BLaER1 (cell line): ENCODE data around the gene GMPR2.

Source experiments
- H3K27ac ChIP-seq: shearing (Covaris generic); formaldehyde crosslinking; 2 replicates; pipeline ENCODE4 v1.8.1; 2022
- H3K27me3 ChIP-seq: shearing (Covaris generic); formaldehyde crosslinking; 2 replicates; pipeline ENCODE4 v1.8.1; 2022
- H3K36me3 ChIP-seq: shearing (Covaris generic); formaldehyde crosslinking; 2 replicates; pipeline ENCODE4 v1.8.1; 2022
- H3K4me1 ChIP-seq: shearing (Covaris generic); formaldehyde crosslinking; 2 replicates; pipeline ENCODE4 v1.8.1; 2022
- H3K4me2 ChIP-seq: shearing (Covaris generic); formaldehyde crosslinking; 2 replicates; pipeline ENCODE4 v1.8.1; 2022
- H3K4me3 ChIP-seq: shearing (Covaris generic); formaldehyde crosslinking; 2 replicates; pipeline ENCODE4 v1.8.1; 2022
- H3K9ac ChIP-seq: shearing (Covaris generic); formaldehyde crosslinking; 2 replicates; pipeline ENCODE4 v1.8.1; 2022
- H3K9me3 ChIP-seq: shearing (Covaris generic); formaldehyde crosslinking; 2 replicates; pipeline ENCODE4 v1.8.1; 2022
- H4K20me1 ChIP-seq: shearing (Covaris generic); formaldehyde crosslinking; 2 replicates; pipeline ENCODE4 v1.8.1; 2022
- Cebpa-rat ChIP-seq: shearing (Covaris generic); IDR thresholded peaks from 2 replicates; pipeline ENCODE4 v1.8.1; 2022

Gene GMPR2

GRCh38 chr14:24249230-24250021 lies 16.7 kb downstream of the GMPR2 start:
- H3K9ac ChIP-seq: no peak overlapping the region
- H3K4me1 ChIP-seq: peaks cover 18% of the 10 kb centered on the region
- no peaks in the 10 kb centered on the region for H3K27me3 ChIP-seq
- TF ChIP-seq Cebpa-rat: no peak
- H3K36me3 ChIP-seq: peaks cover 9% of the 10 kb centered on the region; the same call in 1 of the 2 replicates
- no peak overlapping the region for H3K4me3 ChIP-seq
- H3K27ac ChIP-seq: no peak overlapping the region
- no peak overlapping the region for H3K4me2 ChIP-seq
- no peaks in the 10 kb centered on the region for H3K9me3 ChIP-seq
- H4K20me1 ChIP-seq: no peaks in the 10 kb centered on the region

- no peaks in the 10 kb centered on the region for H3K27me3 ChIP-seq
- H3K9me3 ChIP-seq: no peaks in the 10 kb centered on the region
- H3K27ac ChIP-seq: peak overlapping the region; percentile 43
- H3K4me2 ChIP-seq: peak overlapping the region; percentile 34
- peaks cover 17% of the 10 kb centered on the region for H3K4me1 ChIP-seq
- H4K20me1 ChIP-seq: no peaks in the 10 kb centered on the region
- TF ChIP-seq Cebpa-rat: no peak
- no peak overlapping the region for H3K9ac ChIP-seq
- H3K4me3 ChIP-seq: no peak overlapping the region
- peaks cover 17% of the 10 kb centered on the region; the same call in 1 of the 2 replicates for H3K36me3 ChIP-seq
These were observed 17.6 kb downstream of the GMPR2 start for GRCh38 chr14:24250354-24250753.

- no peak overlapping the region for H3K9ac ChIP-seq
- no peak overlapping the region for H3K4me2 ChIP-seq
- H4K20me1 ChIP-seq: no peaks in the 10 kb centered on the region
- H3K27ac ChIP-seq: no peak overlapping the region
- no peak overlapping the region for H3K4me3 ChIP-seq
- H3K36me3 ChIP-seq: peaks cover 17% of the 10 kb centered on the region; the same call in 1 of the 2 replicates
- H3K4me1 ChIP-seq: peaks cover 15% of the 10 kb centered on the region
- TF ChIP-seq Cebpa-rat: no peak
- no peaks in the 10 kb centered on the region for H3K27me3 ChIP-seq
- no peaks in the 10 kb centered on the region for H3K9me3 ChIP-seq
These were observed 19.2 kb downstream of the GMPR2 start for GRCh38 chr14:24251880-24252288.

- Histone ChIP-seq H3K4me2 (no peak overlapping the region), H3K4me1 (peaks cover 11% of the 10 kb centered on the region), H4K20me1 (no peaks in the 10 kb centered on the region), H3K36me3 (peaks cover 17% of the 10 kb centered on the region; the same call in 1 of the 2 replicates), H3K9ac (no peak overlapping the region), H3K9me3 (no peaks in the 10 kb centered on the region), H3K4me3 (no peak overlapping the region), H3K27ac (no peak overlapping the region), H3K27me3 (no peaks in the 10 kb centered on the region)
- no peak for TF ChIP-seq Cebpa-rat
These were observed 19.8 kb downstream of the GMPR2 start for GRCh38 chr14:24252289-24253124.

- Histone ChIP-seq H3K9me3 (no peaks in the 10 kb centered on the region), H3K27me3 (no peaks in the 10 kb centered on the region), H3K27ac (no peak overlapping the region), H3K4me1 (peaks cover 11% of the 10 kb centered on the region), H4K20me1 (no peaks in the 10 kb centered on the region), H3K4me2 (no peak overlapping the region), H3K36me3 (peaks cover 17% of the 10 kb centered on the region; the same call in 1 of the 2 replicates), H3K9ac (no peak overlapping the region), H3K4me3 (no peak overlapping the region)
- no peak for TF ChIP-seq Cebpa-rat
These were observed 21.2 kb downstream of the GMPR2 start for GRCh38 chr14:24253936-24254335.

GRCh38 chr14:24254630-24255392 lies 22.1 kb downstream of the GMPR2 start:
- no peak overlapping the region for H3K4me3 ChIP-seq

GRCh38 chr14:24255438-24255837 lies 22.7 kb downstream of the GMPR2 start:
- no peak for TF ChIP-seq Cebpa-rat
- no peaks in the 10 kb centered on the region for H3K9me3 ChIP-seq
- peaks cover 6% of the 10 kb centered on the region for H3K4me1 ChIP-seq
- no peak overlapping the region for H3K27ac ChIP-seq
- no peak overlapping the region for H3K4me3 ChIP-seq
- no peaks in the 10 kb centered on the region for H4K20me1 ChIP-seq
- peaks cover 17% of the 10 kb centered on the region; the same call in 1 of the 2 replicates for H3K36me3 ChIP-seq
- no peaks in the 10 kb centered on the region for H3K27me3 ChIP-seq
- H3K4me2 ChIP-seq: no peak overlapping the region
- no peak overlapping the region for H3K9ac ChIP-seq

More at GRCh38 chr14:24254630-24255392, 22.1 kb downstream of the GMPR2 start:
- H3K27ac ChIP-seq: no peak overlapping the region
- H4K20me1 ChIP-seq: no peaks in the 10 kb centered on the region
- no peak for TF ChIP-seq Cebpa-rat
- peaks cover 17% of the 10 kb centered on the region; the same call in 1 of the 2 replicates for H3K36me3 ChIP-seq
- H3K27me3 ChIP-seq: no peaks in the 10 kb centered on the region
- H3K9me3 ChIP-seq: no peaks in the 10 kb centered on the region
- peaks cover 11% of the 10 kb centered on the region for H3K4me1 ChIP-seq
- H3K4me2 ChIP-seq: no peak overlapping the region
- H3K9ac ChIP-seq: no peak overlapping the region

- H3K36me3 ChIP-seq: peaks cover 17% of the 10 kb centered on the region; the same call in 1 of the 2 replicates
- TF ChIP-seq Cebpa-rat: no peak
- H3K4me2 ChIP-seq: no peak overlapping the region
- H4K20me1 ChIP-seq: no peaks in the 10 kb centered on the region
- no peak overlapping the region for H3K27ac ChIP-seq
- H3K9me3 ChIP-seq: no peaks in the 10 kb centered on the region
- H3K9ac ChIP-seq: no peak overlapping the region
- H3K4me3 ChIP-seq: no peak overlapping the region
- H3K27me3 ChIP-seq: no peaks in the 10 kb centered on the region
- no peaks in the 10 kb centered on the region for H3K4me1 ChIP-seq
These were observed 23.4 kb downstream of the GMPR2 start for GRCh38 chr14:24255931-24256711.

- no peak overlapping the region for H3K4me2 ChIP-seq
- peaks cover 17% of the 10 kb centered on the region; the same call in 1 of the 2 replicates for H3K36me3 ChIP-seq
- no peaks in the 10 kb centered on the region for H3K27me3 ChIP-seq
- no peaks in the 10 kb centered on the region for H4K20me1 ChIP-seq
- no peak for TF ChIP-seq Cebpa-rat
- H3K4me3 ChIP-seq: no peak overlapping the region
- H3K27ac ChIP-seq: no peak overlapping the region
- no peak overlapping the region for H3K9ac ChIP-seq
- no peaks in the 10 kb centered on the region for H3K4me1 ChIP-seq
- H3K9me3 ChIP-seq: no peaks in the 10 kb centered on the region
These were observed 24.2 kb downstream of the GMPR2 start for GRCh38 chr14:24256960-24257359.
